ENCODE results near the gene DCDC2B.

DCDC2B gene

DNA sequence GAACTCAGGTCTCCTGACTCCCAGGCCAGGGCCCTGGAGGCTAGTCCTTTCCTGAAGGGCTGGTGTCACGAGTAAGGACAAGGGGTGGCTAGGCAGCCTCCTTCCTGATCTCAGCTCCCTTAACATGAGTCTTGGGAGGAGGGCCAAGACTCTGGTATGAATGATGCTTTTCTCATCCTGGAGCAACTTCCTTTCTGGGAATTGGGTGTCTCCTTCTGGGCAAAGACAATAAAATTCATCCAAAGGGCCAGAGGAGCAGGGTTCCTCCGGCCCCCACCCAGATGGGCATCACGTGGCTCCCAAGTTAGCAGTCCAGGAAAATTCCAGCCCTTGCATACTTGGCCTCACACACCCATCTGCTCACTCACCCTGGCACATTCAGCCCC is 38.0 kb downstream of the DCDC2B start, which contains the start of gene FAM167B:
Gene FAM167B, plus strand, starts transcription at position 335 of the 386 bp plus-strand sequence. CDS start 200 bp downstream, outside the sequence.
- no peak for DNase-seq (ENCODE audit: low spot score)
- in situ Hi-C loops (cut with MboI; ENCODE audit: low sequenced_read_pairs, unreplicated experiment), result no loop called here
- TF ChIP-seq, protein P1, sequence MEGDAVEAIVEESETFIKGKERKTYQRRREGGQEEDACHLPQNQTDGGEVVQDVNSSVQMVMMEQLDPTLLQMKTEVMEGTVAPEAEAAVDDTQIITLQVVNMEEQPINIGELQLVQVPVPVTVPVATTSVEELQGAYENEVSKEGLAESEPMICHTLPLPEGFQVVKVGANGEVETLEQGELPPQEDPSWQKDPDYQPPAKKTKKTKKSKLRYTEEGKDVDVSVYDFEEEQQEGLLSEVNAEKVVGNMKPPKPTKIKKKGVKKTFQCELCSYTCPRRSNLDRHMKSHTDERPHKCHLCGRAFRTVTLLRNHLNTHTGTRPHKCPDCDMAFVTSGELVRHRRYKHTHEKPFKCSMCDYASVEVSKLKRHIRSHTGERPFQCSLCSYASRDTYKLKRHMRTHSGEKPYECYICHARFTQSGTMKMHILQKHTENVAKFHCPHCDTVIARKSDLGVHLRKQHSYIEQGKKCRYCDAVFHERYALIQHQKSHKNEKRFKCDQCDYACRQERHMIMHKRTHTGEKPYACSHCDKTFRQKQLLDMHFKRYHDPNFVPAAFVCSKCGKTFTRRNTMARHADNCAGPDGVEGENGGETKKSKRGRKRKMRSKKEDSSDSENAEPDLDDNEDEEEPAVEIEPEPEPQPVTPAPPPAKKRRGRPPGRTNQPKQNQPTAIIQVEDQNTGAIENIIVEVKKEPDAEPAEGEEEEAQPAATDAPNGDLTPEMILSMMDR (IDR thresholded peaks at IDR 0.05; ENCODE audit: borderline replicate concordance, control extremely low read depth, extremely low read depth, insufficient read depth, missing control alignments), result no peak

DNA sequence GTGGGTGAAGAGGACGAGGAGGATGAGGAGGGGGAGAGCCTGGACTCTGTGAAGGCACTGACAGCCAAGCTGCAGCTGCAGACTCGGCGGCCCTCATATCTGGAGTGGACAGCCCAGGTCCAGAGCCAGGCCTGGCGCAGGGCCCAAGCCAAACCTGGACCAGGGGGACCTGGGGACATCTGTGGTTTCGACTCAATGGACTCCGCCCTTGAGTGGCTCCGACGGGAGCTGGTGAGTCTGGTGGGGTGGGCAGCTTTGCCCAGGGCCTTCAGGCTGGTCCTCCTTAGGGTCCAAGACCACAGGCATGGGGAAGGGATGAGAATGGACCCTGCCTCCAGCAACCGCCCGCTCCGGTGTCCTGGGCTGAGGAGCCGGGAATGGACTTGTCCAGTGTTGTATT is 38.6 kb downstream of the DCDC2B start:
- in situ Hi-C loops (cut with MboI; ENCODE audit: low sequenced_read_pairs, unreplicated experiment), result no loop called here
- TF ChIP-seq, protein P1 (IDR thresholded peaks at IDR 0.05; ENCODE audit: borderline replicate concordance, control extremely low read depth, extremely low read depth, insufficient read depth, missing control alignments), result no peak
- no peak for DNase-seq (ENCODE audit: low spot score)

DNA sequence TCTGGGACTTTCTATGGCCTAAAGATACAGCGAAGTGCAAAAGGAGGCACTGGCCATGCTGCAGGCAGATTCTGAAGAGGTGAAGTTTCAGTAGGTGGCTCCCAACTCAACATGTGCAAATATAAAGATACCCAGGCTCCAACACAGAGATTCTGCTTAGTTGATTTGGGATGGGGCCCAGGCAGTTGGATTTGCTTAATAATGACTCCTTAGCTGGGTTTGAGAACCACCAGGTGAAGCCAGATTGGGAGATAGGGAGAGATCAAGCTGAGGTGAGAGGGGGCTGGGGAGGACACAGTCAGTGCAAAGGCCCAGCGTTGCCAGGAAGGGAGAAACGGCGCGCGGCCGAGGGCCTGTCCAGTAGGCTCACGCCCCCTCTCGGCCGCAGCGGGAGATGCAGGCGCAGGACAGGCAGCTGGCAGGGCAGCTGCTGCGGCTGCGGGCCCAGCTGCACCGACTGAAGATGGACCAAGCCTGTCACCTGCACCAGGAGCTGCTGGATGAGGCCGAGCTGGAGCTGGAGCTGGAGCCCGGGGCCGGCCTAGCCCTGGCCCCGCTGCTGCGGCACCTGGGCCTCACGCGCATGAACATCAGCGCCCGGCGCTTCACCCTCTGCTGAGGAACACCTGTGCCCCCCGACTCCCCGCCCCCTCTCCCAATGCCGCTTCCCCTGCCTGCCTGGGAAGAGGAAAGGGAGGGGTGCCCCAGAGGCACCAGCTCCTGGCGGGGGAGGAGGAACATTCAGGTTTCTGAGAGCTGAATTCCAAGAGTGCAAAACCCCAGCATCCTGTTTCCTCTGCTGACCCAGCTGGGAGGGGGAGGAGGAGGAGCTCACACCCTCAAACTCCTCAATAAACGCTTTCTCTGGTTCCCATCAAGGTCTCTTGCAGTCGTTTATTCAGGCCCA is 39.3 kb downstream of the DCDC2B start:
- in situ Hi-C loops (cut with MboI; ENCODE audit: low sequenced_read_pairs, unreplicated experiment), result no loop called here
- DNase-seq (ENCODE audit: low spot score), result peak; percentile 89
- TF ChIP-seq, protein P1 (IDR thresholded peaks at IDR 0.05; ENCODE audit: borderline replicate concordance, control extremely low read depth, extremely low read depth, insufficient read depth, missing control alignments), result peak; percentile 96

DNA sequence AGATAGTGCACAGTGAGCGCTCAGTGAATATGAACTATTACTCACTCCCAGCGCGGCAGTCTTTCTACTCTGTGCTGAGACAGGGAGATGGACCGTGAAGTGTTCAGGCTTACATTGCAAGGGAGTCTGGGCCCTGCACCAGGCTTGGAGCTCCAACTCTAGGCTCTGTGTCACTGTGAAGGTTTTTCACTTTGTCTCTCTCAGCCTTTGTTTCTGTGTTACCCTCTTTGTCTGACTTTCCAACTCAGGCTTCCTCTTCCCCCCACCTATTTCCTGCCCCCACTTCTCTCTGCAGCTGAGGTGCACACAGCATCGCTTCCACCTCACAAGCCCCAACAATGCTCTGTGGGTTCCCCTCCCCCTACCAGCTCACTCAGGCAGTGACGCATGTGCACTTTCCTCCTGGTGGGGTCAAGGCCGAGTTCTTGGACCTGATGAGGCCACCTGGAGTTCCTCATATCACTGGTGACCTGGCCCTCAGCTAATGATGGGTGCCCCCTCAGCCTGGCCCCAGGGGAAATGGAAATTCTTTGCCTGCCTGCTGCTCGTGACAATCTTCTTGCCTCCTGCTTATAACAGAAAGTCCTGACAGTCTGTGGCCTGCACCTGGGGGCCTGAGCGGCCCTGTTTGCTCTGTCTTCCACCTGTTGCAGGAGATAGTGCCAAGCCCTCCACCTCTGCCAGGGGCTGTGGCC is 41.1 kb downstream of the DCDC2B start:
- DNase-seq (ENCODE audit: low spot score), result peak; percentile 88
- in situ Hi-C loops (cut with MboI; ENCODE audit: low sequenced_read_pairs, unreplicated experiment), result no loop called here
- TF ChIP-seq, protein P1 (IDR thresholded peaks at IDR 0.05; ENCODE audit: borderline replicate concordance, control extremely low read depth, extremely low read depth, insufficient read depth, missing control alignments), result no peak

DNA sequence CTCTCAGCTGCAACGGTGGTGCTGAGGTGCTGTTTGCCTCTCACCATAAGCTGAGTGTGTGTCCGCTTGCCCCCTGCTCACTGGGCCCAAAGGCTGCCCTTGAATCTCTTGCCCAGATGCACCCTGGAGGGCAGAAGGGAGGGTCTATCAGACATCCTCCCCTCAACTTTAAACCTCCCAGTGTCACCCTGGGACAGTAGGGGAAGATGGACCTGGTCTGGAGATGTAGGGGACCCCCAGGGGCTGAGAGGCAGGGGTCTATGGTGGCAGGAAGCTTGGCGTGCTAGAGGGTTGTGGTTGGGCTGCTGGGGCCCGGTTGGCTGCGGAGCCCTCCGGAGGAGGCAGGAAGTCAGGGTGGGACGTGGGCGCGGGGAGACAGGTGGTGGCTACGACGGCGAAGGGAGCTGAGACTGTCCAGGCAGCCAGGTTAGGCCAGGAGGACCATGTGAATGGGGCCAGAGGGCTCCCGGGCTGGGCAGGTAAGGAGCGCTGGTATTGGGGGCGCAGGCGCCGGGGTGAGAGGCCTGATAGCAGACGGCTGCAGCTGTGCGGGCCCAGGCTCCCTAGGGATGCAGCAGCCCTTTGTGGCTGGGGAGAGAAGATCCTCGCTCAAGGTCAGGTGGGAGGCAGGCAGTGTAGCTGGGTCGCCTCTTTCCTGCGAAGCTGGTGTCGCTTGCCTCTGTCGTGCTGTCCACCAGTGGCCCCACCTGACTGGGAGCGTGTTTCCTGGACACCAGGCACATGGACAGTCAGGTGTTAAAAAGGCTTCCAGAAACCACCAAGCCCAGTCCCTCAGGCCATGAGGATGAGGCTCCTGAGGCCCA is 42.2 kb downstream of the DCDC2B start, which contains the start of gene LCK:
Gene LCK, plus strand, starts transcription at position 373 of the 824 bp plus-strand sequence. CDS start 23,065 bp downstream, outside the sequence.
- peak; percentile 71 for DNase-seq (ENCODE audit: low spot score)
- in situ Hi-C loops (cut with MboI; ENCODE audit: low sequenced_read_pairs, unreplicated experiment), result no loop called here

More for the DNA sequence above, 42.2 kb downstream of the DCDC2B start, which contains the start of gene LCK:
- TF ChIP-seq, protein P1 (IDR thresholded peaks at IDR 0.05; ENCODE audit: borderline replicate concordance, control extremely low read depth, extremely low read depth, insufficient read depth, missing control alignments), result no peak
